NCI-H1417 (cell line): ENCODE measurements around the gene SMG7.
A peak's percentile ranks its signal among the peaks of the same experiment; 100 is the strongest.

Source experiments
- DNase-seq, 3 experiments: peaks; one replicate each; lab custom pipeline; 2025; lab: John Stamatoyannopoulos, UW

Gene SMG7, protein sequence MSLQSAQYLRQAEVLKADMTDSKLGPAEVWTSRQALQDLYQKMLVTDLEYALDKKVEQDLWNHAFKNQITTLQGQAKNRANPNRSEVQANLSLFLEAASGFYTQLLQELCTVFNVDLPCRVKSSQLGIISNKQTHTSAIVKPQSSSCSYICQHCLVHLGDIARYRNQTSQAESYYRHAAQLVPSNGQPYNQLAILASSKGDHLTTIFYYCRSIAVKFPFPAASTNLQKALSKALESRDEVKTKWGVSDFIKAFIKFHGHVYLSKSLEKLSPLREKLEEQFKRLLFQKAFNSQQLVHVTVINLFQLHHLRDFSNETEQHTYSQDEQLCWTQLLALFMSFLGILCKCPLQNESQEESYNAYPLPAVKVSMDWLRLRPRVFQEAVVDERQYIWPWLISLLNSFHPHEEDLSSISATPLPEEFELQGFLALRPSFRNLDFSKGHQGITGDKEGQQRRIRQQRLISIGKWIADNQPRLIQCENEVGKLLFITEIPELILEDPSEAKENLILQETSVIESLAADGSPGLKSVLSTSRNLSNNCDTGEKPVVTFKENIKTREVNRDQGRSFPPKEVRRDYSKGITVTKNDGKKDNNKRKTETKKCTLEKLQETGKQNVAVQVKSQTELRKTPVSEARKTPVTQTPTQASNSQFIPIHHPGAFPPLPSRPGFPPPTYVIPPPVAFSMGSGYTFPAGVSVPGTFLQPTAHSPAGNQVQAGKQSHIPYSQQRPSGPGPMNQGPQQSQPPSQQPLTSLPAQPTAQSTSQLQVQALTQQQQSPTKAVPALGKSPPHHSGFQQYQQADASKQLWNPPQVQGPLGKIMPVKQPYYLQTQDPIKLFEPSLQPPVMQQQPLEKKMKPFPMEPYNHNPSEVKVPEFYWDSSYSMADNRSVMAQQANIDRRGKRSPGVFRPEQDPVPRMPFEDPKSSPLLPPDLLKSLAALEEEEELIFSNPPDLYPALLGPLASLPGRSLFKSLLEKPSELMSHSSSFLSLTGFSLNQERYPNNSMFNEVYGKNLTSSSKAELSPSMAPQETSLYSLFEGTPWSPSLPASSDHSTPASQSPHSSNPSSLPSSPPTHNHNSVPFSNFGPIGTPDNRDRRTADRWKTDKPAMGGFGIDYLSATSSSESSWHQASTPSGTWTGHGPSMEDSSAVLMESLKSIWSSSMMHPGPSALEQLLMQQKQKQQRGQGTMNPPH

DNA sequence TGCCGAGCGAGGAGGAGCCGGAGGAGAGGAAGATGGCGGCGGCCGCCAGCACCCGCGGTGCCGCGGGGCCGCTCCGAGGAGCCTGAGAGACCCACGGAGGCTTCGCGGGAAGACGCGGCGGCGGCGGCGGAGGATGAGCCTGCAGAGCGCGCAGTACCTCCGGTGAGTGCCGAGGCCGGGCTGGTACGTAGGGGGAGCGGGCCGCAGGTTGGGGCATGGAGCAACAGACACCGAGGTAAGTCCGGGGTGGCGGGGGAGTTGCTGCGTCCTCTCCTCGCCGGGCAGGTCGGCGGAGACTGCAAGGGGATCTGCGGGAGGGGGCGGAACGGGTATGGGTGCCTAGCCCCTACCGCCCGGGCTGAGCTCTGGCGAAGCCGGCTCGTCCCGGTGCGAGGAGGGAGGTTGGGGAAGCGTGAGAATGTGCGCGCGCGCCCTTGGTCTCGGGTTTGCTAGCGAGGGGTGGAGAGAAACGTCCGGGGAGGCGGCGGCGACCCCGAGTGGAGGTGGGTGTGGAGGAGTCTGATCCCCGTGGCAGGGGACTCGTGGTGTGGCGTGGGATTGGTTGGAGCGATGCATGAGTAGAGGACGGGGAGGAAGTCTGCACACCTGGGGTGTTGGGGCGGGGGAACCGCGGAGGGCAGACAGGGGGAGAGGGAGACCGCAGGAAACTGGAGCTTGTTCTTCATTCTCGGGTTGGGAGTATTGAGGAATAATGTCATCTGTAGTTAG, at the start of gene SMG7:
Gene SMG7, plus strand, starts transcription at position 12 of the 729 bp plus-strand sequence. Its CDS starts 122 bp downstream, at position 134.
- DNase-seq: peak; percentile 68 to 83 (median 69)

DNA sequence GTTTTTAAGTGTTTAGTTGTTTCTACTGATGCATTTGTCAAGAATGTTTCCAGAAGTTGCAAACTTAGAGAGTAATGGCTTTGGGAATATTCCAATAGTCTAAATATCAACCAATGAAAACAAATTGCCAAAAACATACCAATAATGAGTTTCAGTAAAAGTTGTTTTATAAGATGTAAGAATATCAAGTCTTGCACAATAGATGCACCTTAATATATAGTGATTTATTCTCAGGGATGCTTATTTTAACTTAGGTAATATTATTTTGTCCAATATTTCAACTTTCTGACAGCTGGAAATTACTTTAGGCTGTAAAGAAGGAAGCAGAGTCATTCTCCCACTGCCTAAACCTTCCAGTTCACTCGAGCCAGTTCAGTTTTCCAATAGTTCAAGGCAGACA, 48.8 kb upstream of the SMG7 start:
- no peak for DNase-seq

DNA sequence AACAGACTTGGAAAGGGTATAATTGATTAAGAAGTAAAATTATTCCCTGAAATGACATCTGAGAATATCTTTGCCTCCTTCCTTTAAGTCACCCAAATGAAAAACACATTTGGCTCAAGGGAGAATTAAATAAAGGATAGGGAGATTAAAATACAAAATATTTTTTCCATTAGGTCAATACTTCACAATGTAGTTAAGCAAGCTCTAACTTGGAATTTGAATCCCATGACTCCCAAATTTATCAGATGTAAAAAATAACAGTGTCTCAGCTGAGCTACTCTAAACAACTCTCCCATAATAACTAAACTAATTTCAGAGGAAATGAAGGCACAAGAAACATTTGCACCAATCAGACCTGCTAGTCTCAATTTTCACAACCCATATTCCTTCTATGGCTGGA, 47.6 kb upstream of the SMG7 start:
- no peak for DNase-seq

DNA sequence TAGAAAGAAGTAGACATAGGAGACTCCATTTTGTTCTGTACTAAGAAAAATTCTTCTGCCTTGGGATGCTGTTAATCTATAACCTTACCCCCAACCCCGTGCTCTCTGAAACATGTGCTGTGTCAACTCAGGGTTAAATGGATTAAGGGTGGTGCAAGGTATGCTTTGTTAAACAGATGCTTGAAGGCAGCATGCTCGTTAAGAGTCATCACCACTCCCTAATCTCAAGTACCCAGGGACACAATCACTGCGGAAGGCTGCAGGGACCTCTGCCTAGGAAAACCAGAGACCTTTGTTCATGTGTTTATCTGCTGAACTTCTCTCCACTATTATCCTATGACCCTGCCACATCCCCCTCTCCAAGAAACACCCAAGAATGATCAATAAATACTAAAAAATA, 44.7 kb upstream of the SMG7 start:
- DNase-seq: peak in 1 of 3 experiments; percentile 50

DNA sequence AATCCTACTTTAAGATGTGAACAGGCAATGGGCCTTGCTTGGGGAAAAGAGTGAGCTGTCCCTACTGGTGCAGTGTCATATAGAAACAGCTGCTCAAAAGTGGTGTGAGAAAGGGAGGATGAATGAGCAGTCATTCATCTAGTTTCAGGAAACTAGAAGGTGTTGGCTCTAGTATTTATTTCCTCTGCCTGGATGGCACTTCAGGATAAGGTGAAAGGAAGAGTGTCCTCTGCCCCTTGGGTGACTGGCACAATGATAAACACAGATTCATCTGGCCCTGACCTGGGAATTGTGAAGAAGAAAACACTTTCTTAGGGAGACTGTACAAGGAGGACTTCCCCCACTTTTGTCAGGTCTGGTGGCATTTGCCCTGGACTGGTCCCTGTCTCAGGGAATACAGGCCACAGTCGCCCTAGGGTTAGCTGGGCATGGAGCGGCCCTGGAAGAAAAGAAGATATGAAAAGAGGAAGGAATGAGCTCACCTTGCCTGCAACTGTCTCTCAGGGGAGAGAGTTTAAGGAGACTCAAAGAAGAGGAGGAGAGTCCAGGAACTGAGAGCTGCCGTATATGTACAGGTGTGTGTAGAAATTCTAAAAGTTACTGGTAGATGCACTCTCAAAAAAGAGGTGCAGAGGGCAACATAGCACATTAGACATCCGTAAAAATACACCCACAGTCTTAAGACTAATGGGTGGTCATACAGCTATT, 40.3 kb upstream of the SMG7 start:
- no peak for DNase-seq

DNA sequence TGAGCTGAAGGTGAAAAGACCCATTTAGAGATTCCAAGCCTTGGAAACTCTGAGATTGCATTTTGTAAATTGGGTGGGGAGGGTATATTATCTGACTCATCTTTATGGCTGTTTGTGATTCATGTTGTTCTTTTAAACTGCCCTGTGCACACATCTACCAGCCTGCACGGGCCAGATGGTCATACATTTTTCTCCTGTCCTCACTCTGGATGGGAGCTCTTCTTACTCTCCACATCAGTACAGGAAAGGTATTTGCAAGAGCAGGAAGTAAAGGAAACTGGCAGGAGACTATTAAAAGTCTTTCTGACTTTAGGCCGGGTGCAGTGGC, 39.8 kb upstream of the SMG7 start:
- no peak for DNase-seq

DNA sequence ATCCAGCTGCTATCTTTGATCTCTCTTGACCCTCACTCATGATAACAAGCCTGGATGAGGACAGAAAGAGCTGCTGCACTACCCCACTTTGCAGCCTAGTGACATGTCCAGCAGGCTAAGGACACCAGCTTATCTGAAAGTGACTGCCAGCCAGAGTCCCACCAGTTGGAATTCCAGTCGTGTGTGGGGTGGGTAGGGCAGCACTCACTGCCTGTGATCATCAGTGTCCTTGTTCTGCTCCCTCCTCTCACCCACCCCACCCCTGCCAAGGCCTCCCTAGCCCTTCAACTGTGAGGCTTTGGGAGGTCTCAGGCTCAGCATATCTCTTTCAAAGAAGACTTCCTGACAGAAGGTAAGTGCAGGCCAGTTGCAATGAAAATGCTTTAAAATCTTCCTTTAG, 38.6 kb upstream of the SMG7 start:
- DNase-seq: no peak

DNA sequence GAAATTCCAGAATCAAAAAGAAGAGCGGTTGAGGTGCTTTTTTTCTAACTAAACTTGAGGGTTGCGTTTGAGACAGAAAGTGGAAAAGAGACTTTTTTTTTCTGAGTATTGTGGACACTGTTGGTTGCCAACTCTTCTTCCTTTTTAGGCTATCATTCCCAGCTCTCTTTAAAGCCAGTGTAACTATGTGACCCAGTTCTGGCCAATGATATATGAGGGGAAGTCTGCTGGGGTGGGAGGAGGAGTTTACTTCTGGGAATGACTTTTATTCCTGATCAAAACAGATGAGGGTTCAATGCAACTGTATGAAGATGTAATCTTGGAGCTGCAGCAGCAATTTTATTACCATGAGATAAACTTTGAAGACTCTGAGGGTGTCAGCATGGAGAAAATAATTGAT, 36.8 kb upstream of the SMG7 start:
- DNase-seq: no peak

DNA sequence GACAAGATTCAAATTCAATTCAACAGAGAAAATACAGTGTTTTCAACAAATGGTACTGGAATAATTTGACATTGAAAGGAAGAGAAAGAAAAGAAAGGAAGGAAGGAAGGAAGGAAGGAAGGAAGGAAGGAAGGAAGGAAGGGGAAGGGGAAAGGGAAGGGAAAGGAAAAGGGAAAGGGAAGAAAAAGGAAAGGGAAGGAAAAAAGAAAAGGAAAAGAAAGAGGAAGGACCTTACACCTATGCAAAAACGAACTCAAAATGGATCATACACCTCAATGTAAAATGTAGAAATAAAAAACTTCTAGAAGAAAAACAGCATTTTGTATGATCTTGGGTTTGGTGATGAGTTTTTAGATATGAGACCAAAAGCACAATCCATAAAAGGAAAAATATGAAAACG, 34.2 kb upstream of the SMG7 start:
- no peak for DNase-seq

DNA sequence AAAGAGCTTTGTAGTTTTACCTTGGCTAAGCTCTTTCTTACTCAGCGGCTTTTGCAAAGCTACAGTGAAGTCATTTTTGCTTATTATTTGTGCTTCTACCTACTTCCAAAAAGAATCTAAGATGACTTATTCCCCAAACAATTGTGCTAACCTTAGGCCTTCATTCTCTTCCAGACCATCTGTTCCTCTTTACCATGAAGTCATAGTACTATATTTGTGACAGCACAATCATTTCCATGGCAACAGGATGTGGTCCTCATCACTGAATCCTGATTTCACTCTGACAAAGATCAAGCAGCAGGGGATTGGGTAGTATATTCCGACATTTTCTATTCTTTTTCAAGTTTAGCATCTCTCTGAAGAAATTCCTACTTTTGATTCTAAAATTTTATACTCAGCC, 29.3 kb upstream of the SMG7 start:
- DNase-seq: peak in 1 of 3 experiments; percentile 33

DNA sequence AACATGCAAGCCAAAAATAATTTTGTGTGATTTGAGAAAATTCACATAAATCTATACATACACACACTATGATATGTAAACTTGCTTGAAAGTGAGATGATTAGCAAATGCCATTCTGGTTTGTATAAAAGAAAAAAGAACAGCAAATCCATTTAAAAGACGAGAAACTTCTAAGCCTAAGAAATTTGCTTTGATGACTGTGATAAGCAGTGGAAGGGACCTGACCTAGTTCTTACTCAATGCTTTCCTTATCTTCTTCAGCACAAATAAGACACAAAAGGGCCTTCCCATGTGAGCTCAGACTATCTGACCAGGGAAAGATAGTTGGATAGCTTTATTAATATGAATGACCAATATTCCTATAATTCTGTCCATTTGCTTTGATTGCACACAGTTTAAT, 28.8 kb upstream of the SMG7 start:
- DNase-seq: no peak

DNA sequence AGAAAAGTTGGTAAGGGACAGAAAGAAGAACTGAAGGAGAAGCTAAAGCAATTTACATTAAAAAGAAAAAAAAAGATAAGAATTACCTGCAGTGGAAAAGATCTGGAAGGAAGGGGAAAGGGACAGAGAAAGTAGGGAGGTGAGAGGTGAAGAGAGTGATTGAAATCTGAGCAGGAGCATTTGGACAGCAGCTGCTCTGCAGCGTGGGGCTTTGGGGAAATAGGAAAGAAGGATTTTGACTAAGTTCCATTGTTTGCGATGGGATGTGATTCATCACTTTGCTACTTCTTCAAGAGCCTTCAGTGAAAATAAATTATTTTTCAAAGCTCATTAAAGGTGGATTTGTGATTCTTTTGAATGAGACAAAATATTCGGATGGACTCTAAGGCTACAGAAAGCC, 28.1 kb upstream of the SMG7 start:
- DNase-seq: no peak

DNA sequence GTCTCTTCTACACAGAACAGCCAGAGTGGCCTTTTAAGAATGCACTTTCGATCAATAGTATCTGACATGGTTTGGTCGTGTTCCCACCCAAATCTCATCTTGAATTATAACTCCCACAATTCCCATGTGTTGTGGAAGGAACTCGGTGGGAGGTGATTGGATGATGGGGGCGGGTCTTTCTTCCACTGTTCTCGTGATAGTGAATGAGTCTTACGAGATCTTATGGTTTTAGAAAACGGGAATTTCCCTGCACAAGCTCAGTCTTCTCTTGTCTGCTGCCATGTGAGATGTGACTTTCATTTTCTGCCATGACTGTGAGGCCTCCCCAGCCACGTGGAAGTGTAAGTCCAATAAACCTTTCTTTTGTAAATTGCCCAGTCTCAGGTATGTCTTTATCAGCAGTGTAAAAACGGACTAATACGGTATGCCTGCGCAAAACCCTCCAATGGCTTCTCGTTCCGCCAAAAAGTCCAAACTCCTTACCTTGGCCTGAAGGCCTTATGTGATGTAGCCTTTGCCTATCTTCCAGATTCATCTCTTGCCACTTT, 23.0 kb upstream of the SMG7 start:
- DNase-seq: no peak

DNA sequence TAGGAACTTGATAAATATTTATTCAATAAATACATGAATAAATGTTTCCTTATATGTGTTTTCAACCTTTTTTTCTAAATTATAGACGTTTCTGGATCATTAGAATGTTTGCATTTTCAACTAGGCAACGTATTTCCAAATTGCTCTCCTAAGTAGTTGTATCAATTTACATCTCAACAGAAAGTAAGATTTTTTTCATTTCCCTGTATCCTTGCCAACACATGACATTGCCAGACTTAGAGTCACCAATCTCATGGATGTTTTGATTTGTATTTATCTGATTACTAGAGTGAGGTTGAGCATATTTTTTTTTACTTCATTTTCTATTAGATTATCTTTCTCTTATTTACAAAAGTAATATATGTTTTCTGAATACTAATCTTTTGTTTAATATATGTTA, 22.2 kb upstream of the SMG7 start:
- no peak for DNase-seq

DNA sequence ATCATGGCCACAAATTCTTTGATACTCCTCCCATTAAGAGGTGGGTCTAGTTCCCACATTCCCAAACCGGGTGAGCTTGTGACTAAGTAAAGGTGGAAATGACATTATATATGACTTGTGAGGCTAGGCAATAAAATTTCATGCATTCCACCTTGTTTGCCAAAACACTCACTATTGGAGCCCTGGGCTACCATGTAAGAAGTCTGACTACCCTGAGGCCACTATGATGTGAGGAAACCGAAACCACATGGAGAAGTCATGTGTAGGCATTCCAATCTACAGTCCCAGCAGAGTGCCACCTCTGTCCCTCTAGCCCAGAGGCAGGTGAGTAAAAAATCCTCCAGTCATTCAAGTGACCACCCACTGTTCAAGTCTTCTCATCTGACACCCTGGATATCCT, 17.9 kb upstream of the SMG7 start:
- DNase-seq: no peak

DNA sequence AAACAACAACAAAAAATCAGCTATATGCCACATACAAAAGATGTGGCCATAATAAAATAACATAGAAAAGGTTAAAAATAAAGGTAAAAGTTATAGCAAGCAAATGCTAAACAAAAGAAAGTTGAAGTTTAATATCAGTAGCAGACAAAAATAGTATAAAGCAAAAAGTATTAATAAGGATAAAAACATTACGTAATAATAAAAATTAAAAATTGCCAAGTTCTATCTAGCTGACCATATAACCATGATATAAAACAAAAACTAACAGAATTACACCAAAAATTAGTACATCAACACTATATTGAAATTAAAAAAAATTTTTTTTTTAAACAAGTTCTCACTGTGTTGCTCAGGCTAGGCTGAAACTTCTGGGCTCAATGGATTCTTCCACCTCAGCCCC, 15.5 kb upstream of the SMG7 start:
- DNase-seq: no peak

DNA sequence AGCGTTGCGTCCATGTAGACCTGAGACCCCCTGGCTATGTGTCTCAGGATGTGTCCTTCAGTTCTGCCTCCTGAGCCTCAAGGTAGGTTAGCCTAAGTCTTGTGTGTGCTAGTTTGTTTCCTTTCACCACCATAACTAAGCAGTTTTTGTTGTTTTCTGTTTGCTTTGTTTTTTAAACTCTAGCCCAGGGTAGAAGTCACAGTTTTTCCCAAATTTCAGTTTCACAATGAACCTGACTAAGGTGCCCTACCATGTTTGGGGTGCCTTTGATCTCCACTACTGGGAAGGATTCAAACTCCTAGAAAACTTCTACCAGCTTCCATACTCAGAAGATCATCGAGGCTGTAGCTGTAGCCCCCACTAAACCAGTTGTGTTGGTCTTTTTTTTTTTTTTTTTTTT, 14.8 kb upstream of the SMG7 start:
- no peak for DNase-seq

DNA sequence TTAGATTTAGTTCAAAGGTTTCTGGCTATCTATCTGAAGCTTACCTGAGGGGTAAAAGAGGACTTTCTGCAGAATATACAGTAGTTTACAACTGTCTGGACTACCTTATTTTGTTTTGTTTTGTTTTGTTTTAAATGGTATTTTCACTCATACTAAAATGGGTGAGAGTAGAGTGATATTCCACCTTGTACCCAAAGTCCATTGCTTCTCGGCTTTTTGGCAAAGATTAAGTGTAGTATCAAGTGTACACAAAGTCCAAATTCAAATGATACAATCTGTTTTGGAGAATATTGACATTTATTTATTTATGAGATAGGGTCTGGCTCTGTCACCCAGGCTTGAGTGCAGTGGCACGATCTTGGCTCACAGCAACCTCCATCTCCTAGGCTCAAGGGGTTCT, 11.7 kb upstream of the SMG7 start:
- DNase-seq: no peak

DNA sequence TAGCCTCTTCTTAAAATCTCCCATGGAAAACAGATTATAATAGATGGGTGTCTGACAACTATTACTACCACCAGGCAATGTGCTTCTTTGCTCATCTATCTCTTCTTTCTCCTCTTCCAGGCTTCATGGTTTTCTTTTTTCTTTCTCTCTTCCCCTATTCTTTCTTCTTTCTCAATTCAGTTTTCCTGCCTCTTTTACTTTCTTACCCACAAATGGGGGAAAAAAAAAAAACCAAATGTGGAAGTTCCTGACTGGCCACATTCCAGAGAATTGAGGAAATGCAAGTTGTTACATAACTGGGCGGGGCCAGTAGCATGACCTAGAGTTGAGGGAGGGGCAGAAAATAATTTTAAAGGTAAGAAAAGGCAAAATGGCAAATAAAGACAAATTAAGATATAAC, 10.9 kb upstream of the SMG7 start:
- no peak for DNase-seq

DNA sequence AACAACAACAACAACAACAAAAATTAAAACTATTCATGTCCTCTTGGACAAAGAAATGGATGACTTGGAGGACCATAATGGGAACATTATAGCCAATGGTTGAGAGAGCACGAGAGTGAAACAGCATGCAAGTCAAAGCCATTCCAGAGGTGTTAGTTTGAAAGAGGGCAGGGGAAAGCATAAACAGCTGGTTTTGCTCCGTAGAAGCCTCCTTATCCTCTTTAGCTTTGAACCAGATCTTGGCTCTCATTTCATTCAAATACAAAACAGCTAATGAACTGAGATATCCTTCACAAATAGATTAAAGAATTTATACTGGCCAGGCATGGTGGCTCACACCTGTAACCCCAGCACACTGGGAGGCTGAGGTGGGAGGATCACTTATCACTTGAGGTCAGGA, 8.7 kb upstream of the SMG7 start:
- no peak for DNase-seq

DNA sequence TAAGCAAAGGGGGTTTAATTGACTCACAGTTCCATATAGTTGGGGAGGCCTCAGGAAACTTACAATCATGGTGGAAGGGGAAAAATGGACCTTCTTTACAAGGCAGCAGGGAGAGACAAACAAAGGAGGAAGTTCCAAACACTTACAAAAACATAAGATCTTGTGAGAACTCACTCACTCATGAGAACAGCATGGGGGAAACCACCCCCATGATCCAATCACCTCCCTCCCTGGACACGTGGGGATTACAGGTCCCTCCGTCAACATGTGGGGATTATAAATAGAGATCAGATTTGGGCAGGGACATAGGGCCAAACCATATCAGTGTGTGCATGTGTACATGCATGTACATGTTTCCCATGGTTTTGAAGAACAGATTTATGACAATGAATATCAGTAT, 5.5 kb upstream of the SMG7 start:
- no peak for DNase-seq
